ENCODE results near the gene HMCN2.

DNA sequence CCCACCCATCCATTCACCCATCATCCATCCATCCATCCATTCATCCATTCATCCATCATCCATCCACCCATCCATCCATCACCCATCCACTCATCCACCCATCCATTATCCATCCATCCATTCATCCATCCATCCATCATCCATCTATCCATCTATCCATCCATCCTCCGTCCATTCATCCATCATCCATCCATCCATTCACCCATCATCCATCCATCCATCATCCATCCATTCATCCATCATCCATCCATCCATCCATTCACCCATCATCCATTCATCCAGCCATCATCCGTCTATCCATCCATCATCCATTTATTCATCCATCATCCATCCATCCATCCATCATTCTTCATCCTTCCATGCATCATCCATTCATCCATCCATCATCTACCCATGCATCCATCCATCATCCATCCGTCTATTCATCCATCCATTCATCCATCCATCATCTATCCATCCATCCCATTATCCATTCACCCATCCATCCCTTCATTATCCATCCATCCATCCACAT, 189.3 kb downstream of the HMCN2 start:
- no peak for TF ChIP-seq EZH2 (IDR thresholded peaks at IDR 0.05; ENCODE audit: insufficient read depth, poor library complexity, severe bottlenecking)
- TF ChIP-seq EZH2phosphoT487 (IDR thresholded peaks at IDR 0.05; ENCODE audit: insufficient read depth, low read depth) = no peak

Measured in GM23248 (cell line).